HG02610 (cell line): ENCODE measurements around the gene FSTL3.

Experiments used
- ATAC-seq: cut with Tn5 transposase; IDR thresholded peaks from one replicate; pipeline ENCODE4 v1.9.1; 2021; ENCODE audit warnings: mild to moderate bottlenecking, moderate library complexity; ENCODE audit not compliant: unreplicated experiment

Gene FSTL3

DNA sequence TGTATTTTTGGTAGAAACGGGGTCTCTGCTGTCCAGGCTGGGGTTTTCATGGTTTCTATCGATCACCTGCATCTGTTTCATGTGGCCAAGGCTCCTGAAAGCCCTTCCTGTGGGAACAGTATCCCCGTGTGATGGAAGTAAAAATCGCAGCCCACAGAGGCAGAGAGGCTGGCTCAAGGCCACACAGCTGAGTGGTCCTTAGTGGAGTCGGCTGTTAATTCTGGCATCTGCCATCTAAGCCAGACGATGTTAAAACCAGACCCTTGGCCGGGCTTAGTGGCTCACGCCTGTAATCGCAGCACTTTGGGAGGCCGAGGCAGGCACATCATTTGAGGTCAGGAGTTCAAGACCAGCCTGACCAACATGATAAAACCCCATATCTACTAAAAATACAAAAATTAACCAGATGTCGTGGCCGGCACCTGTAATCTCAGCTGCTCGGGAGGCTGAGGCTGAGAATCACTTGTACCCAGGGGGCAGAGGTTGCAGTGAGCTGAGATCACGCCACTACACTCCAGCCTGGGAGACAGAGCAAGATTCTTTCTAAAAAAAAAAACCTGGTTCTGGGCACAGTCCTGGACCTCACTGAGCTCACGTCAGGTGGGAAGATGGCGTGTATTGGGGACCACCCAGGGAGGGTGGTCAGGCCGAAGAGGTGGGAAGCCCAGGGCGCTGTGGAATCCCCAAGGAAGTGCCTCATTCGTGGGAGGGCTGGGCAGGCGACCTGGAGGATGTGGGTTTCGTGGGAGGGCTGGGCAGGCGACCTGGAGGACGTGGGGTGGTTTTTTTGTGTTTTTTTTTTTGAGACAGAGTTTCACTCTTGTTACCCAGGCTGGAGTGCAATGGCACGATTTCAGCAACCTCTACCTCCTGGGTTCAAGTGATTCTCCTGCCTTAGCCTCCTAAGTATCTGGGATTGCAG, 56.2 kb downstream of the FSTL3 start:
- no peak for ATAC-seq
